ENCODE measurements around the gene LRFN5.

LRFN5 gene

GRCh38 chr14:41758011-41758665, 151.5 kb downstream of the LRFN5 start:
- H3K9me3 ChIP-seq (ENCODE audit: control insufficient read depth, insufficient read depth, low read depth, low read length), result no peaks in the 10 kb centered on the region
- TF ChIP-seq ZBTB21 (tag by site-specific recombination; IDR thresholded peaks at IDR 0.05) (no peak), KLF7 (tag by site-specific recombination; IDR thresholded peaks at IDR 0.05; ENCODE audit: borderline replicate concordance) (no peak), ZNF157 (tag by site-specific recombination; IDR thresholded peaks at IDR 0.05) (no peak), ZFP69B (tag by site-specific recombination; IDR thresholded peaks at IDR 0.05) (no peak), PRDM1 (tag by site-specific recombination; IDR thresholded peaks at IDR 0.05) (no peak), ZNF394 (tag by site-specific recombination; IDR thresholded peaks at IDR 0.05; ENCODE audit: borderline replicate concordance) (no peak), SALL2 (tag by site-specific recombination; IDR thresholded peaks at IDR 0.05; ENCODE audit: borderline replicate concordance) (no peak)
- no peak overlapping the region for H3K27ac ChIP-seq (ENCODE audit: extremely low read depth, low read depth, low read length)
- H3K4me1 ChIP-seq (ENCODE audit: control insufficient read depth, insufficient read depth, low read length), result no peaks in the 10 kb centered on the region
- ChIA-PET POLR2A (no interaction called here), CTCF (no interaction called here)
- H3K36me3 ChIP-seq (ENCODE audit: control insufficient read depth in 2 of 2, insufficient read depth in 1 of 2, low read length in 2 of 2), result no peaks in the 10 kb centered on the region
- no peak overlapping the region for H3K4me3 ChIP-seq (ENCODE audit: low read depth, low read length)

GRCh38 chr14:41761204-41761603, 154.5 kb downstream of the LRFN5 start:
- no peaks in the 10 kb centered on the region for H3K4me1 ChIP-seq (ENCODE audit: control insufficient read depth, insufficient read depth, low read length)
- no peaks in the 10 kb centered on the region for H3K36me3 ChIP-seq (ENCODE audit: control insufficient read depth in 2 of 2, insufficient read depth in 1 of 2, low read length in 2 of 2)
- no peak for TF ChIP-seq ZNF157 (tag by site-specific recombination; IDR thresholded peaks at IDR 0.05)
- no peak for TF ChIP-seq ZBTB21 (tag by site-specific recombination; IDR thresholded peaks at IDR 0.05)
- TF ChIP-seq ZNF16 (tag by site-specific recombination; IDR thresholded peaks at IDR 0.05; ENCODE audit: low read depth), result no peak
- TF ChIP-seq, protein P1, sequence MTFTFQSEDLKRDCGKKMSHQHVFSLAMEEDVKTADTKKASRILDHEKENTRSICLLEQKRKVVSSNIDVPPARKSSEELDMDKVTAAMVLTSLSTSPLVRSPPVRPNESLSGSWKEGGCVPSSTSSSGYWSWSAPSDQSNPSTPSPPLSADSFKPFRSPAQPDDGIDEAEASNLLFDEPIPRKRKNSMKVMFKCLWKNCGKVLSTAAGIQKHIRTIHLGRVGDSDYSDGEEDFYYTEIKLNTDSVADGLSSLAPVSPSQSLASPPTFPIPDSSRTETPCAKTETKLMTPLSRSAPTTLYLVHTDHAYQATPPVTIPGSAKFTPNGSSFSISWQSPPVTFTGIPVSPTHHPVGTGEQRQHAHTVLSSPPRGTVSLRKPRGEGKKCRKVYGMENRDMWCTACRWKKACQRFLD (tag by site-specific recombination; IDR thresholded peaks at IDR 0.05), result no peak
- TF ChIP-seq ZNF132 (tag by site-specific recombination; IDR thresholded peaks at IDR 0.05; ENCODE audit: borderline replicate concordance), result no peak
- no peak for TF ChIP-seq IKZF3 (tag by site-specific recombination; IDR thresholded peaks at IDR 0.05)
- TF ChIP-seq ZNF10 (tag by site-specific recombination; IDR thresholded peaks at IDR 0.05), result no peak
- TF ChIP-seq GLIS2 (tag by site-specific recombination; IDR thresholded peaks at IDR 0.05), result no peak
- TF ChIP-seq, protein P2, sequence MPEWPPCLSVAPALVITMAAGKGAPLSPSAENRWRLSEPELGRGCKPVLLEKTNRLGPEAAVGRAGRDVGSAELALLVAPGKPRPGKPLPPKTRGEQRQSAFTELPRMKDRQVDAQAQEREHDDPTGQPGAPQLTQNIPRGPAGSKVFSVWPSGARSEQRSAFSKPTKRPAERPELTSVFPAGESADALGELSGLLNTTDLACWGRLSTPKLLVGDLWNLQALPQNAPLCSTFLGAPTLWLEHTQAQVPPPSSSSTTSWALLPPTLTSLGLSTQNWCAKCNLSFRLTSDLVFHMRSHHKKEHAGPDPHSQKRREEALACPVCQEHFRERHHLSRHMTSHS (tag by site-specific recombination; IDR thresholded peaks at IDR 0.05), result no peak
- TF ChIP-seq SALL2 (tag by site-specific recombination; IDR thresholded peaks at IDR 0.05; ENCODE audit: borderline replicate concordance), result no peak
- no peak for TF ChIP-seq ZBTB26 (tag by site-specific recombination; optimal IDR thresholded peaks at IDR 0.05)
- no peak for TF ChIP-seq ZNF654 (tag by site-specific recombination; IDR thresholded peaks at IDR 0.05; ENCODE audit: low read depth)
- TF ChIP-seq HOXA7 (CRISPR knock-in tag; IDR thresholded peaks at IDR 0.05; ENCODE audit: borderline replicate concordance), result no peak
- TF ChIP-seq ZNF302 (tag by site-specific recombination; IDR thresholded peaks at IDR 0.05; ENCODE audit: low read depth), result no peak
- CTCF ChIA-PET, result no interaction called here
- H3K9me3 ChIP-seq (ENCODE audit: control insufficient read depth, insufficient read depth, low read depth, low read length), result no peaks in the 10 kb centered on the region
- no peak overlapping the region for H3K27ac ChIP-seq (ENCODE audit: extremely low read depth, low read depth, low read length)
- POLR2A ChIA-PET, result no interaction called here
- H3K4me3 ChIP-seq (ENCODE audit: low read depth, low read length), result no peak overlapping the region

- CTCF ChIA-PET, result no interaction called here
- POLR2A ChIA-PET, result no interaction called here
- no peaks in the 10 kb centered on the region for H3K9me3 ChIP-seq (ENCODE audit: control insufficient read depth, insufficient read depth, low read depth, low read length)
- no peak overlapping the region for H3K27ac ChIP-seq (ENCODE audit: extremely low read depth, low read depth, low read length)
- no peaks in the 10 kb centered on the region for H3K4me1 ChIP-seq (ENCODE audit: control insufficient read depth, insufficient read depth, low read length)
- no peak overlapping the region for H3K4me3 ChIP-seq (ENCODE audit: low read depth, low read length)
- H3K36me3 ChIP-seq (ENCODE audit: control insufficient read depth in 2 of 2, insufficient read depth in 1 of 2, low read length in 2 of 2), result no peaks in the 10 kb centered on the region
- no peak for TF ChIP-seq ZNF777 (tag by site-specific recombination; IDR thresholded peaks at IDR 0.05; ENCODE audit: borderline replicate concordance)
- TF ChIP-seq ZNF629 (tag by site-specific recombination; IDR thresholded peaks at IDR 0.05), result no peak
- TF ChIP-seq ZNF140 (tag by site-specific recombination; IDR thresholded peaks at IDR 0.05), result no peak
- no peak for TF ChIP-seq SALL2 (tag by site-specific recombination; IDR thresholded peaks at IDR 0.05; ENCODE audit: borderline replicate concordance)
- no peak for TF ChIP-seq GLI4 (tag by site-specific recombination; IDR thresholded peaks at IDR 0.05)
- no peak for TF ChIP-seq ZNF664 (tag by site-specific recombination; IDR thresholded peaks at IDR 0.05)
- TF ChIP-seq ZNF311 (tag by site-specific recombination; IDR thresholded peaks at IDR 0.05; ENCODE audit: borderline replicate concordance), result no peak
- TF ChIP-seq PRDM10 (tag by site-specific recombination; IDR thresholded peaks at IDR 0.05), result no peak
Measured at GRCh38 chr14:41766772-41767171, 160.1 kb downstream of the LRFN5 start.

All from HEK293 (cell line).